Measurements from ENCODE around the gene FBXL14. TPM values are rescaled to one million over a fixed set of nuclear protein-coding genes. Genes with fewer than 3 reads are reported as not detected.

Gene FBXL14
- polyA plus RNA-seq, 3 donors = 6.2 to 9.8 (median 7.2) TPM

DNA sequence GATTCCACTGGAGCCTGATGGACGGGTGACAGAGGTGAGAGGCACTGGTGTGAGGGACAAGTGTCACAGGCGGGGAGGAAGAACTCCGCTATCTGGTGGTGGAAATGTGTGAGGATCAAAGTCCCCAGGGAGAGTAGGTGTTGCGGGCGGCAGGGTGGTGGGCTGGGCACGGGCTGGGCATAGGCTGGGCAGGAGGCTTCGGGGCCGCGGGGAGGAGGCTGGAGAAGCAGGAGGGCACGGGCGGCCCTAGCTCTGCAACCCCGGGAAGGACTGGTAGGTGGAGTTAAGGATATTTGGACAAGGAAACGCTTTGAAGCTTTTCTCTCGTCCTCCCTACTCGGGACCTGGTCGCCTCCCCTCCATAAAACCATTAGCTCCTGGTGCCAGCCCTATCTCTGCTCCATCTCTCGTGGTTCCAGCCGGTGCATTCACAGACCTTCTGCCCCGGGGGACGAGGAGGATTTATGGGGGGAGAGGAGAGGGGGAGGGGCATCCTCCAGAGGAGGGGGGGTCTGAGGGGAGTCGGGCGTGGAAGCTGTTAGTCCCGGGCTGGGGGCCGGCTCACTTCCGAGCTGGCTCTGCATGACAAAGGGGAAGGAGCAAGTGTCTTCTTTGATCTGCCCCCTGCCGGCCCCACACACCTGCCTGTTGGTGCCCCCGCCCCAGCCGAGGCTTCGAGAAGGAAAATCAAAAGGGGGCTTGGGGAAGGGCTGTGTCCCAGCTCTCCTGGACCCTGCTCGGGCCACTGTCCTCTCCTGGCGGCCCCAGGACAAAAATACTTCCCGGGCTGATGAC, 35.2 kb upstream of the FBXL14 start:
- peaks cover 35 to 41% (median 41%) of the 10 kb centered on the region in 3 donors for H3K27me3 Mint-ChIP-seq (ENCODE audit: low read depth in 3 of 3)
- WGBS (ENCODE audit: insufficient coverage) = 17% methylated on average over 19 of the region's 32 CpGs
- no peaks in the 10 kb centered on the region for H3K79me2 ChIP-seq (ENCODE audit: insufficient read depth, low read length)
- peak overlapping the region; percentile 41 for H3K9ac ChIP-seq (ENCODE audit: insufficient read depth, low read length, poor library complexity, severe bottlenecking)
- H3K27ac ChIP-seq (ENCODE audit: low read depth in 1 of 2, low read length in 2 of 2) = no peak overlapping the region
- H3K27ac Mint-ChIP-seq = peak overlapping the region in 1 of 7 donors; percentile 41
- peaks cover 40 to 45% of the 10 kb centered on the region in 2 donors for H3K4me1 ChIP-seq (ENCODE audit: control insufficient read depth in 1 of 2, insufficient read depth in 2 of 2, low read length in 2 of 2)
- peaks cover 46% of the 10 kb centered on the region for H3K4me1 Mint-ChIP-seq
- H2AFZ ChIP-seq (ENCODE audit: insufficient read depth, low read depth, low read length, poor library complexity, severe bottlenecking) = peak overlapping the region; percentile 72
- peak overlapping the region; percentile 79 to 83 for H3K4me3 Mint-ChIP-seq
- H3K27me3 ChIP-seq (ENCODE audit: control insufficient read depth in 2 of 2, insufficient read depth in 2 of 2, low read length in 2 of 2) = peaks cover 22 to 33% of the 10 kb centered on the region in 2 donors
- peak in 2 of 3 donors; percentile 34 to 44 for DNase-seq
- intact Hi-C loops (cut with micrococcal nuclease) = no loop called here
- TF ChIP-seq, protein P1, sequence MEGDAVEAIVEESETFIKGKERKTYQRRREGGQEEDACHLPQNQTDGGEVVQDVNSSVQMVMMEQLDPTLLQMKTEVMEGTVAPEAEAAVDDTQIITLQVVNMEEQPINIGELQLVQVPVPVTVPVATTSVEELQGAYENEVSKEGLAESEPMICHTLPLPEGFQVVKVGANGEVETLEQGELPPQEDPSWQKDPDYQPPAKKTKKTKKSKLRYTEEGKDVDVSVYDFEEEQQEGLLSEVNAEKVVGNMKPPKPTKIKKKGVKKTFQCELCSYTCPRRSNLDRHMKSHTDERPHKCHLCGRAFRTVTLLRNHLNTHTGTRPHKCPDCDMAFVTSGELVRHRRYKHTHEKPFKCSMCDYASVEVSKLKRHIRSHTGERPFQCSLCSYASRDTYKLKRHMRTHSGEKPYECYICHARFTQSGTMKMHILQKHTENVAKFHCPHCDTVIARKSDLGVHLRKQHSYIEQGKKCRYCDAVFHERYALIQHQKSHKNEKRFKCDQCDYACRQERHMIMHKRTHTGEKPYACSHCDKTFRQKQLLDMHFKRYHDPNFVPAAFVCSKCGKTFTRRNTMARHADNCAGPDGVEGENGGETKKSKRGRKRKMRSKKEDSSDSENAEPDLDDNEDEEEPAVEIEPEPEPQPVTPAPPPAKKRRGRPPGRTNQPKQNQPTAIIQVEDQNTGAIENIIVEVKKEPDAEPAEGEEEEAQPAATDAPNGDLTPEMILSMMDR (IDR thresholded peaks at IDR 0.05) = peak; percentile 65
- no peaks in the 10 kb centered on the region for H4K20me1 ChIP-seq (ENCODE audit: insufficient read depth, low read length)
- no peaks in the 10 kb centered on the region for H3K36me3 ChIP-seq (replicated peaks in 1 of 2; ENCODE audit: control insufficient read depth in 1 of 2, insufficient read depth in 2 of 2, low read length in 2 of 2)
- peaks cover 0 to 10% (median 6%) of the 10 kb centered on the region in 7 donors for H3K9me3 Mint-ChIP-seq
- H3K4me2 ChIP-seq (replicated peaks; ENCODE audit: extremely low read depth, low read length, poor library complexity, severe bottlenecking) = peak overlapping the region; percentile 83
- peak overlapping the region; percentile 31 to 70 (median 42) for H3K4me3 ChIP-seq (replicated peaks in 1 of 3; ENCODE audit: low read depth in 2 of 3, low read length in 3 of 3)
- H3K9me3 ChIP-seq (replicated peaks in 1 of 2; ENCODE audit: control insufficient read depth in 1 of 2, insufficient read depth in 1 of 2, low read length in 2 of 2) = peaks cover 0 to 5% of the 10 kb centered on the region in 2 donors
- peaks cover 32 to 33% of the 10 kb centered on the region in 2 donors for H3K36me3 Mint-ChIP-seq

DNA sequence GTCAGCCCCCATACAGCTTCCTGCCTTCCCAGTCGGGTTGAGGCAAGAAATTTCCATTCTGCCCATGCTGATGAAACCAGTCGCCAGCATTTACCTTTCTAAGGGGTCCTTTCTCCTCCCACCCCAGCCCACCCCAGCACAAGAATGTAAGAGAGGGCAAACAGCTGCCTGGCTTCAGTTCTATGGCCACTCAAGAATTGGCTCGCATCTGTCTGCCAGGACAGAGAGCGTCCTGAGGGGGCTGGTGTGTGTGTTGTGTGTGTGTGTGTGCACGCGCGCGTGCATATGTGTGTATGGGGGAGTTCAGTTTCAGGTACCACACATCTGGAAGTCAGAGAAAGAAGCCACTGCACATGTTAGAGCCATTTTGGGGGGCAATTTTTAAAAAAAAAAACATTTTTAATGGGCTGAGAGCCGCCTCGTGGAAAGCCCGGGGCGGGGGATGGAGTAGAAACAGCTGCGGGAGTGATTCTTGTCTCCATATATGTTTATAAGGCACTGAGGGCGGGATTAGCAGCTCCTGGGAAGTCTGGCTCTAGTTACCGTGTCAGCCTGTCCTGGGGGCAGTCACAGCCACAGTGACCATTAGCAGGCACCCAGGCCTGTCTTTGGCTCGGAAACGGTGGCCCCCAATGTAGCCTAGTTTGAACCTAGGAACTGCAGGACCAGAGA, 34.4 kb upstream of the FBXL14 start, which contains the start of gene WNT5B:
Gene WNT5B, plus strand, starts transcription at position 566 of the 672 bp plus-strand sequence. CDS start 2,124 bp downstream, outside the sequence.
- no peak for DNase-seq
- Mint-ChIP-seq H3K4me3 (peak within 1 kb of the TSS; percentile 79 to 83), H3K27me3 (ENCODE audit: low read depth in 3 of 3) (peaks cover 35 to 41% (median 41%) of the 10 kb centered on the region in 3 donors), H3K36me3 (peaks cover 35 to 38% of the 10 kb centered on the region in 2 donors), H3K27ac (peak within 1 kb of the TSS in 1 of 7 donors; percentile 41), H3K4me1 (peaks cover 39% of the 10 kb centered on the region), H3K9me3 (peaks cover 0 to 10% (median 6%) of the 10 kb centered on the region in 7 donors)
- Histone ChIP-seq H3K79me2 (ENCODE audit: insufficient read depth, low read length) (no peaks in the 10 kb centered on the region), H3K9ac (ENCODE audit: insufficient read depth, low read length, poor library complexity, severe bottlenecking) (peak within 1 kb of the TSS; percentile 41), H3K4me1 (ENCODE audit: control insufficient read depth in 1 of 2, insufficient read depth in 2 of 2, low read length in 2 of 2) (peaks cover 33 to 37% of the 10 kb centered on the region in 2 donors), H3K36me3 (replicated peaks in 1 of 2; ENCODE audit: control insufficient read depth in 1 of 2, insufficient read depth in 2 of 2, low read length in 2 of 2) (no peaks in the 10 kb centered on the region), H3K9me3 (replicated peaks in 1 of 2; ENCODE audit: control insufficient read depth in 1 of 2, insufficient read depth in 1 of 2, low read length in 2 of 2) (peaks cover 0 to 5% of the 10 kb centered on the region in 2 donors), H3K27me3 (ENCODE audit: control insufficient read depth in 2 of 2, insufficient read depth in 2 of 2, low read length in 2 of 2) (peaks cover 22 to 33% of the 10 kb centered on the region in 2 donors), H3K27ac (ENCODE audit: low read depth in 1 of 2, low read length in 2 of 2) (no peak within 1 kb of the TSS), H4K20me1 (ENCODE audit: insufficient read depth, low read length) (no peaks in the 10 kb centered on the region), H3K4me3 (replicated peaks in 1 of 3; ENCODE audit: low read depth in 2 of 3, low read length in 3 of 3) (peak within 1 kb of the TSS; percentile 31 to 70 (median 42)), H2AFZ (ENCODE audit: insufficient read depth, low read depth, low read length, poor library complexity, severe bottlenecking) (peak within 1 kb of the TSS; percentile 72), H3K4me2 (replicated peaks; ENCODE audit: extremely low read depth, low read length, poor library complexity, severe bottlenecking) (peak within 1 kb of the TSS; percentile 83)
- TF ChIP-seq, protein P1 (IDR thresholded peaks at IDR 0.05) = no peak
- 82% methylated on average over 16 of the region's 17 CpGs for WGBS (ENCODE audit: insufficient coverage)
- intact Hi-C loops (cut with micrococcal nuclease) = no loop called here

Data from CD14-positive monocyte (primary cell).